Bronchial epithelial cell (primary cell): Measurements from ENCODE around the gene FBXO9. TPM values are rescaled to one million over a fixed set of nuclear protein-coding genes. Genes with fewer than 3 reads are reported as not detected.

ENCODE experiments used
- DNase-seq: peaks from one replicate; pipeline ENCODE4 v3.0.0-alpha.2; 2010; ENCODE audit warnings: low read depth
- FAIRE-seq: peaks from 2 replicates; lab custom pipeline; 2011; peaks lifted over from hg19 to GRCh38; lab: Jason Lieb, UNC
- H3K27me3 ChIP-seq: 2 replicates; pipeline ENCODE4 v1.5.1; 2011; ENCODE audit warnings: low read length; ENCODE audit not compliant: control insufficient read depth, insufficient read depth
- H3K36me3 ChIP-seq: 2 replicates; pipeline ENCODE4 v1.5.1; 2011; ENCODE audit warnings: low read length; ENCODE audit not compliant: control insufficient read depth, insufficient read depth
- H3K4me3 ChIP-seq: 2 replicates; pipeline ENCODE4 v1.5.1; 2011; ENCODE audit warnings: mild to moderate bottlenecking, low read depth, low read length, control low read depth
- total RNA-seq: library from RNA; depleted of rRNA; stranded (reverse); fragments of >200 nt; gene quantifications from 2 replicates; pipeline ENCODE4 v1.2.1, GENCODE V29; 2014
- TF ChIP-seq, protein P1 (sequence below): IDR thresholded peaks from 2 replicates; pipeline ENCODE4 v1.5.1; 2011; ENCODE audit warnings: mild to moderate bottlenecking, moderate library complexity, low read length, control low read depth, inconsistent platforms; ENCODE audit not compliant: insufficient read depth, severe bottlenecking

The FBXO9 gene
- total RNA-seq, 1 donor from 2014 or later, result 29.0 TPM

DNA sequence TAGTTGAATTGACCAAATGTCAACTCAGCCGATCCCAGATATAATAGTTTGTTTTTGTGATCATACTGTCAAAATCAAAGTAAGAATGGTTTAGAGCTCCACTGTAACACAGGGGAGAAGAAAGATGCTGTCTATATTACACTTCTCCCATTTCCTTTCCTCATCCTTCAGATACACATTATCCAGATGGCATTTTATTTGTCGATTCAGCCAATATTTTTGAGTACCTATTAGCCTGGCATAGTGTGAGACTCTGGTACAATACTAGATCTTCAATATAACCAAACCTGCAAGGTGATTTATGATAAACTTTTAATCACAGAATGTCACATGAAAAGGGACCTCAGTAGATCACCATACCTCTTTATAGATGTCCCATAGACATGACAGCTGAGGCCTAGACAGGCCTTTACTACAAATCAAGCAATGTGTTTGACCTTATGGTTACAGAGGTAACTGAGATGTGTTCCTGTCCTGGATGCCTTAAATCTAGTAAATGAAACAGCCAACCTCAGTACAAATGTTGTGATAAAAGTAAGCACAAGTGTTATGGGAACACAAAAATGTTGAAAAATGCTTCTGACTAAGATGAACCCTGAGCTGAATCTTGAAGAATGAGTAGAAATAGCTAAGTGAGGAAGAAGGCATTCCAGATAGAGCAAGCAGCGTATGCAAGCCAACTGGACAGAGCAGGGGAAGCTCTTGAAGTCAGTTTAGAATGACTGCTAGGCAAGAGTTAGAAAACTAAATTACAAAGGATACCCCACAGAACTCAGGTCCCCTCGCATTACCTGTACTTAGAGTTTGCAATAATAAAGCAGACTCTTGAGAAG, 1.9 kb downstream of the FBXO9 start:
- Histone ChIP-seq H3K27me3 (no peaks in the 10 kb centered on the region), H3K4me3 (no peak overlapping the region), H3K36me3 (no peaks in the 10 kb centered on the region)
- no peak for DNase-seq
- no peak for FAIRE-seq
- TF ChIP-seq, protein P1, sequence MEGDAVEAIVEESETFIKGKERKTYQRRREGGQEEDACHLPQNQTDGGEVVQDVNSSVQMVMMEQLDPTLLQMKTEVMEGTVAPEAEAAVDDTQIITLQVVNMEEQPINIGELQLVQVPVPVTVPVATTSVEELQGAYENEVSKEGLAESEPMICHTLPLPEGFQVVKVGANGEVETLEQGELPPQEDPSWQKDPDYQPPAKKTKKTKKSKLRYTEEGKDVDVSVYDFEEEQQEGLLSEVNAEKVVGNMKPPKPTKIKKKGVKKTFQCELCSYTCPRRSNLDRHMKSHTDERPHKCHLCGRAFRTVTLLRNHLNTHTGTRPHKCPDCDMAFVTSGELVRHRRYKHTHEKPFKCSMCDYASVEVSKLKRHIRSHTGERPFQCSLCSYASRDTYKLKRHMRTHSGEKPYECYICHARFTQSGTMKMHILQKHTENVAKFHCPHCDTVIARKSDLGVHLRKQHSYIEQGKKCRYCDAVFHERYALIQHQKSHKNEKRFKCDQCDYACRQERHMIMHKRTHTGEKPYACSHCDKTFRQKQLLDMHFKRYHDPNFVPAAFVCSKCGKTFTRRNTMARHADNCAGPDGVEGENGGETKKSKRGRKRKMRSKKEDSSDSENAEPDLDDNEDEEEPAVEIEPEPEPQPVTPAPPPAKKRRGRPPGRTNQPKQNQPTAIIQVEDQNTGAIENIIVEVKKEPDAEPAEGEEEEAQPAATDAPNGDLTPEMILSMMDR, result no peak

GRCh38 chr6:53067849-53068361, 2.7 kb downstream of the FBXO9 start:
- no peak overlapping the region for H3K4me3 ChIP-seq
- FAIRE-seq, result no peak
- DNase-seq, result no peak

DNA sequence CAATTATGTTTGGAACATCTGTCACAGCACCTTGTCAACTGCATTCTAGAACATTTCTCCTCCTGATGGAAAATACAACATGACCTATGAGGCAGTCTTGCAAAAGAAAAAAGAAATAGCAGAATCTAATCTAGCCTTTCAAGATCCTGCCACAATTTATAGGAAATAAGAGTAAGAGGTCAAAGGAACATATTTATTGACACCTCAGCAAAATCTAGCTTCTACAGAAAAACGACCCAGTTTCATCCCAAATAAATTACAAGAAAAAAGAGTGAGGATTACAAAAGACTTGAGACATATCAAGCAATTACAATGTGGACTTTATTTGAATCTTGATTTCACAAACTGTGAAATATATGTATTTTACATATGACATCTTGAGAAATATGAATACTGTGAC, 4.2 kb downstream of the FBXO9 start:
- Histone ChIP-seq H3K4me3 (no peak overlapping the region), H3K27me3 (no peaks in the 10 kb centered on the region), H3K36me3 (peaks cover 5% of the 10 kb centered on the region)
- TF ChIP-seq, protein P1, result no peak
- DNase-seq (no peak), FAIRE-seq (no peak)

More at GRCh38 chr6:53067849-53068361, 2.7 kb downstream of the FBXO9 start:
- TF ChIP-seq, protein P1, result no peak
- H3K36me3 ChIP-seq, result peaks cover 3% of the 10 kb centered on the region
- no peaks in the 10 kb centered on the region for H3K27me3 ChIP-seq

DNA sequence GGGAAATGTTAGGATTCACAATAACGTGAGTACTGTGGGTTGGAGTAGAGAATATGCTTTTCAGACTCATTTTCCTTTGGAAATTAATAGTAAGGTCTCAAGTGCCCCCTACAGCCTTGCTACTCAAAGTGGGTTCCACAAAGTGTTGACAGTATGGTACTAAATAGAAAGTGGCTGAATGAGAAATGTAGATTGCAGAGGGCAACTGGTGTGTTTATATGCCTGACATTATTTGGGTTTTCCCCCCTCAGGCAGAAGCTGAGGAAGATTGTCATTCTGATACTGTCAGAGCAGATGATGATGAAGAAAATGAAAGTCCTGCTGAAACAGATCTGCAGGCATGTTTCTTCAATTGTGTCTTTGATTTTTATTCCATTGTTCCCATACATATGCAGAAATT, 5.6 kb downstream of the FBXO9 start:
- no peak for FAIRE-seq
- DNase-seq, result no peak
- peaks cover 7% of the 10 kb centered on the region for H3K36me3 ChIP-seq
- H3K4me3 ChIP-seq, result no peak overlapping the region
- TF ChIP-seq, protein P1, result no peak
- H3K27me3 ChIP-seq, result no peaks in the 10 kb centered on the region

DNA sequence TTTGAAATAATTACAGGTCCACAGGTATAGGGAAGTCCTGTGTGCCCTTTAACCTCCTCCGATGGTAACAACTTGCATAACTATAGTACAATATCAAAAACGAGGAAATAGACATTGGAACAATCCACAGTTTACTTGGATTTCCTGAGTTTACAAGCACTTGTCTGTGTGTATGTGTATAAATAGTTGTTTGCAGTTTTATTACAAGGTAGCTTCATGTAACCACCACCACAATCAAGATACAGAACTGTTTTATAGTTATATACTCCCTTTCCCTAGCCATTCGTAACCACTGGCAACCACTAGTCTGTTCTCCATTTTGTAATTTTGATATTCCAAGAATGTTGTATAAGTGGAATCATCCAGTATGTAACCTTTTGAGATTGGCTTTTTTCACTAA, 9.1 kb downstream of the FBXO9 start:
- Histone ChIP-seq H3K27me3 (no peaks in the 10 kb centered on the region), H3K4me3 (no peak overlapping the region), H3K36me3 (peaks cover 9% of the 10 kb centered on the region)
- TF ChIP-seq, protein P1, result no peak
- DNase-seq (no peak), FAIRE-seq (no peak)
